RWPE2 (cell line): Measurements from ENCODE around the gene BCL2L11.
"Not testable (repeated sequence)": the region's sequence is repeated elsewhere in the genome, so short reads cannot be mapped to it uniquely, and the experiment has no call there.

Experiments
- ATAC-seq: fragments of 200-7000 bp; cut with Tn5 transposase; 3 replicates; pipeline ENCODE4 v1.9.1; 2021; ENCODE audit warnings: low read depth
- DNase-seq: peaks from one replicate; pipeline ENCODE4 v3.0.0-alpha.2; 2020; ENCODE audit warnings: low spot score
- H3K27ac ChIP-seq: fragments of 450-650 bp; 2 replicates; pipeline ENCODE4 v1.5.1; 2017; ENCODE audit warnings: mild to moderate bottlenecking; ENCODE audit not compliant: poor library complexity, severe bottlenecking
- H3K27me3 ChIP-seq: fragments of 250-450 bp; sonication (Bioruptor Pico); 2 replicates; pipeline ENCODE4 v1.5.1; 2021; ENCODE audit warnings: mild to moderate bottlenecking, moderate library complexity; ENCODE audit not compliant: insufficient read depth, poor library complexity, severe bottlenecking
- H3K36me3 ChIP-seq: fragments of 250-450 bp; sonication (Bioruptor Pico); 2 replicates; pipeline ENCODE4 v1.5.1; 2020; ENCODE audit warnings: low read depth, mild to moderate bottlenecking, moderate library complexity
- H3K4me1 ChIP-seq: fragments of 250-450 bp; sonication (Bioruptor Pico); 2 replicates; pipeline ENCODE4 v1.5.1; 2021; ENCODE audit warnings: mild to moderate bottlenecking, moderate library complexity; ENCODE audit not compliant: insufficient read depth, poor library complexity, severe bottlenecking
- H3K4me3 ChIP-seq: fragments of 250-450 bp; sonication (Bioruptor Pico); 2 replicates; pipeline ENCODE4 v1.5.1; 2021; ENCODE audit warnings: mild to moderate bottlenecking, moderate library complexity; ENCODE audit not compliant: severe bottlenecking
- H3K9me3 ChIP-seq: fragments of 250-450 bp; sonication (Bioruptor Pico); 2 replicates; pipeline ENCODE4 v1.5.1; 2021; ENCODE audit warnings: mild to moderate bottlenecking, moderate library complexity; ENCODE audit not compliant: severe bottlenecking
- CTCF ChIP-seq: fragments of 450-650 bp; IDR thresholded peaks from one replicate; pipeline ENCODE4 v1.5.1; 2017; ENCODE audit warnings: mild to moderate bottlenecking, moderate library complexity; ENCODE audit not compliant: poor library complexity, severe bottlenecking

BCL2L11 gene, protein sequence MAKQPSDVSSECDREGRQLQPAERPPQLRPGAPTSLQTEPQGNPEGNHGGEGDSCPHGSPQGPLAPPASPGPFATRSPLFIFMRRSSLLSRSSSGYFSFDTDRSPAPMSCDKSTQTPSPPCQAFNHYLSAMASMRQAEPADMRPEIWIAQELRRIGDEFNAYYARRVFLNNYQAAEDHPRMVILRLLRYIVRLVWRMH

GRCh38 chr2:111120253-111121027, at the start of gene BCL2L11:
TSS of gene BCL2L11 (plus strand) at chr2:111120914. CDS start at chr2:111123746, 2,832 bp downstream.
- no peaks in the 10 kb centered on the region for H3K27me3 ChIP-seq
- ATAC-seq (peak; percentile 68), DNase-seq (peak; percentile 94)
- peaks cover 13% of the 10 kb centered on the region for H3K36me3 ChIP-seq
- H3K9me3 ChIP-seq = no peaks in the 10 kb centered on the region
- no peaks in the 10 kb centered on the region for H3K4me1 ChIP-seq
- H3K27ac ChIP-seq = peak within 1 kb of the TSS; percentile 54
- H3K4me3 ChIP-seq = peak within 1 kb of the TSS; percentile 81
- peak; percentile 27 for TF ChIP-seq CTCF

GRCh38 chr2:111071600-111072171, 49.0 kb upstream of the BCL2L11 start:
- Histone ChIP-seq H3K4me1 (peaks cover 24% of the 10 kb centered on the region), H3K27me3 (no peaks in the 10 kb centered on the region), H3K27ac (peak overlapping the region; percentile 35), H3K36me3 (no peaks in the 10 kb centered on the region), H3K4me3 (no peak overlapping the region), H3K9me3 (peaks cover 13% of the 10 kb centered on the region)
- DNase-seq (no peak), ATAC-seq (peak; percentile 70)
- TF ChIP-seq CTCF = no peak

DNA sequence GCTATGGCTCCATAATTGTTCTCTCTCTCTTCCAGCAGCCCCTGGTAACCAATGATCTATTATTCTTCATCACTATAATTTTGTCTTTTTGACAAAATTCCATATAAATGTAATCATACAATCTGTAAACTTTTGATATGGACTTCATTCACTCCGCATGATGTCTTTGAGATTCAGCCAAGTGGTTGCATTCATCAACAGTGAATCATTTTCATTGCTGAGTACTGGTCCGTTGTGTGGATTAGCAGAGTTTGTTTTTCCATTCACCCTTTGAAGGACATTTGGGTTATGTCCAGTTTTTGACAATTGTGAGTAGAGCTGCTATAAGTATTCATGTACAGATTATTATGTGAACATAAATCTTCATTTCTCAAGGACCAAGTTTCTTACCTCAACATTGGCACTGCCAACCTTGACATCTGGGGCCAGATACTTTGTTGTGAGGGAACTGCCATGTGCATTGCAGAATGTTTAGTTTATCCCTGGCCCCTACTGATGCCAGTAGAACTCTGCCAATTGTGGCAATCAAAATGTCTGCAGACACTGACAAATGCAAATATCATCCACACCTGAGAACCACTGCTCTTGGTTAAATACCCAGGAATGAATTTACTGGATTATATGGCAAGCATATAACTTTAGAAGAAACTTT, 48.4 kb upstream of the BCL2L11 start:
- Histone ChIP-seq H3K36me3 (no peaks in the 10 kb centered on the region), H3K9me3 (peaks cover 13% of the 10 kb centered on the region), H3K4me1 (peaks cover 24% of the 10 kb centered on the region), H3K27ac (peak overlapping the region; percentile 35), H3K4me3 (no peak overlapping the region), H3K27me3 (peaks cover 1% of the 10 kb centered on the region)
- no peak for TF ChIP-seq CTCF
- DNase-seq (no peak), ATAC-seq (peak; percentile 82)

GRCh38 chr2:111082659-111083058, 38.1 kb upstream of the BCL2L11 start:
- not testable (repeated sequence) for H3K27ac ChIP-seq, H3K36me3 ChIP-seq, ATAC-seq, H3K9me3 ChIP-seq, H3K4me1 ChIP-seq, H3K4me3 ChIP-seq, DNase-seq
- H3K27me3 ChIP-seq = peaks cover 43% of the 10 kb centered on the region

GRCh38 chr2:111091811-111092211, 28.9 kb upstream of the BCL2L11 start:
- Histone ChIP-seq H3K4me3 (no peak overlapping the region), H3K27me3 (peaks cover 13% of the 10 kb centered on the region), H3K9me3 (no peaks in the 10 kb centered on the region), H3K4me1 (no peaks in the 10 kb centered on the region), H3K36me3 (no peaks in the 10 kb centered on the region), H3K27ac (no peak overlapping the region)
- ATAC-seq = no peak
- no peak for TF ChIP-seq CTCF
- no peak for DNase-seq
